K562 (cell line): ENCODE results near the gene GDF7. TPM values are rescaled to one million over a fixed set of nuclear protein-coding genes. Genes with fewer than 3 reads are reported as not detected.

Experiments used
- ATAC-seq: fragments of 200-7000 bp; cut with Tn5 transposase; 3 replicates; pipeline ENCODE4 v1.9.1; 2020; ENCODE audit warnings: moderate library complexity
- BruUV-seq: library from RNA; stranded (reverse); fragments of 400-500 nt; replicated peaks from 2 replicates; lab custom pipeline; 2021; lab: Mats Ljungman, UMichigan
- CTCF ChIA-PET: fragments of 300-600 bp; formaldehyde crosslinking; extraction: SDS; loops from one replicate; lab custom pipeline; 2021; ENCODE audit warnings: low intra/inter-chr PET ratio; lab: Yijun Ruan, JAX
- POLR2A ChIA-PET: fragments of 300-600, 350-650 bp; sonication (Branson Sonifier 250); formaldehyde crosslinking; extraction: SDS; loops from one replicate; lab custom pipeline; 2021; ENCODE audit warnings: antibody characterized with exemption, inconsistent platforms; lab: Yijun Ruan, JAX
- DNase-seq, 4 experiments: peaks; one replicate each; pipeline versions ENCODE4 v3.0.0 to v3.0.0-alpha.2; 2011 to 2018; ENCODE audit warnings: low spot score in 3 of 4, mixed read lengths in 3 of 4; ENCODE audit errors: extremely low read depth in 1 of 4
- FAIRE-seq: peaks from 2 replicates; lab custom pipeline; 2011; peaks lifted over from hg19 to GRCh38; lab: Jason Lieb, UNC
- H2AFZ ChIP-seq: 2 replicates; pipeline ENCODE4 v1.6.0; 2011; ENCODE audit warnings: low read depth, low read length, control low read depth, inconsistent platforms
- H3K27ac ChIP-seq: fragments of 200-600 bp; 3 replicates; pipeline ENCODE4 v1.8.0; 2011; ENCODE audit warnings: low read depth, mild to moderate bottlenecking, control low read depth, inconsistent platforms, low read length, moderate library complexity, mixed read lengths; ENCODE audit errors: extremely low read depth
- H3K27me3 ChIP-seq, 2 experiments: fragments of 300-600 bp in 1 of 2; 2 replicates in 1 of 2; 3 replicates in 1 of 2; pipeline versions ENCODE4 v1.6.0 to v1.8.0; 2011; ENCODE audit warnings: inconsistent platforms in 2 of 2, low read length in 2 of 2, mild to moderate bottlenecking in 1 of 2, mixed read lengths in 1 of 2, moderate library complexity in 1 of 2; ENCODE audit not compliant: control insufficient read depth in 2 of 2, insufficient read depth in 2 of 2
- H3K36me3 ChIP-seq: fragments of 300-600 bp; 3 replicates; pipeline ENCODE4 v1.8.0; 2011; ENCODE audit warnings: mild to moderate bottlenecking, low read length, inconsistent platforms; ENCODE audit not compliant: control insufficient read depth, insufficient read depth
- H3K4me1 ChIP-seq, 2 experiments: fragments of 200-600 bp in 1 of 2; replicated peaks in 1 of 2; 2 replicates in 1 of 2; 3 replicates in 1 of 2; pipeline versions ENCODE4 v1.5.1 to v1.8.0; 2011; ENCODE audit warnings: inconsistent platforms in 2 of 2, low read length in 2 of 2, mild to moderate bottlenecking in 1 of 2, mixed read lengths in 1 of 2, moderate library complexity in 1 of 2; ENCODE audit not compliant: control insufficient read depth in 2 of 2, insufficient read depth in 2 of 2
- H3K4me2 ChIP-seq: 2 replicates; pipeline ENCODE4 v1.6.1; 2011; ENCODE audit warnings: low read length, control low read depth, inconsistent platforms, mixed read lengths; ENCODE audit not compliant: insufficient read depth
- H3K4me3 ChIP-seq: fragments of 200-600 bp; sonication (generic), shearing (Covaris generic); 2 replicates; pipeline ENCODE4 v1.5.1; 2016; ENCODE audit warnings: control low read depth, inconsistent platforms
- H3K79me2 ChIP-seq: fragments of 200-600 bp; 3 replicates; pipeline ENCODE4 v1.8.0; 2011; ENCODE audit warnings: low read length, inconsistent platforms; ENCODE audit not compliant: control insufficient read depth, insufficient read depth
- H3K9ac ChIP-seq, 2 experiments: 2 replicates each; pipeline versions ENCODE4 v1.6.0 to v1.6.1; 2011; ENCODE audit warnings: low read depth in 2 of 2, low read length in 2 of 2, control low read depth in 1 of 2, inconsistent platforms in 1 of 2, mild to moderate bottlenecking in 1 of 2, mixed read lengths in 1 of 2; ENCODE audit not compliant: insufficient read depth in 1 of 2
- H3K9me1 ChIP-seq: one replicate; pipeline ENCODE4 v1.6.0; 2011; ENCODE audit warnings: inconsistent platforms, mild to moderate bottlenecking, low read length, moderate library complexity; ENCODE audit not compliant: control insufficient read depth, insufficient read depth
- H3K9me3 ChIP-seq: replicated peaks from 2 replicates; pipeline ENCODE4 v1.5.1; 2011; ENCODE audit warnings: low read depth, low read length, inconsistent platforms; ENCODE audit not compliant: control insufficient read depth, insufficient read depth
- H4K20me1 ChIP-seq: replicated peaks from 2 replicates; pipeline ENCODE4 v1.6.1; 2011; ENCODE audit warnings: low read length, inconsistent platforms, mixed read lengths; ENCODE audit not compliant: control insufficient read depth, insufficient read depth
- ARID1B ChIP-seq: fragments of 450-650 bp; IDR thresholded peaks from 2 replicates; pipeline ENCODE4 v1.6.1; 2016; ENCODE audit warnings: antibody characterized with exemption, mild to moderate bottlenecking, inconsistent platforms
- CTBP1 ChIP-seq: fragments of 450-650 bp; IDR thresholded peaks from 2 replicates; pipeline ENCODE4 v1.6.1; 2016; ENCODE audit warnings: borderline replicate concordance
- E2F6 ChIP-seq, 2 experiments: IDR thresholded peaks; 2 replicates each; pipeline ENCODE4 v1.6.1; 2011; ENCODE audit warnings: borderline replicate concordance in 1 of 2, control low read depth in 1 of 2, low read depth in 1 of 2, low read length in 1 of 2, mild to moderate bottlenecking in 1 of 2, mixed read lengths in 1 of 2, moderate library complexity in 1 of 2; ENCODE audit not compliant: insufficient read depth in 1 of 2, insufficient read length in 1 of 2, poor library complexity in 1 of 2, severe bottlenecking in 1 of 2; ENCODE audit errors: extremely low read depth in 1 of 2
- HCFC1 ChIP-seq: IDR thresholded peaks from 2 replicates; pipeline ENCODE4 v1.6.1; 2012; ENCODE audit warnings: low read depth, low read length, improper control_type of control experiment
- TRIM28 ChIP-seq: fragments of 450-650 bp; IDR thresholded peaks from 2 replicates; pipeline ENCODE4 v1.6.1; 2017
- WGBS: fragments of 100-300 bp; shearing (Covaris generic); methylation state at CpG from one replicate; pipeline ENCODE4 v1.1.6; 2016; ENCODE audit warnings: low coverage, mixed read lengths; ENCODE audit not compliant: insufficient coverage; ENCODE audit errors: missing lambda C conversion rate; 5-methylcytosine and 5-hydroxymethylcytosine counted together
- in situ Hi-C: fragments of 300-500 bp; cut with MboI; formaldehyde crosslinking; loops from 4 replicates; pipeline ENCODE4 v1.15.0; 2018; ENCODE audit warnings: inconsistent platforms, mixed read lengths
- intact Hi-C: fragments of 100-400 bp; cut with micrococcal nuclease; formaldehyde crosslinking; loops from 2 replicates; pipeline ENCODE4 v1.14.2; 2022
- polyA plus RNA-seq, 8 experiments: library from polyadenylated mRNA; depleted of rRNA in 4 of 8; stranded (reverse) in 5 of 8; unstranded in 3 of 8; fragments of >200 nt; fragmentation: Nextera tagmentation in 2 of 8; fragmentation: Illumina TruSeq in 1 of 8; extraction: Ambion mirVana in 2 of 8; extraction: Trizol in 1 of 8; gene quantifications; 2 replicates each; pipeline versions ENCODE4 v1.2.1 to v1.2.3, GENCODE V29; 2011 to 2014; ENCODE audit warnings: inconsistent platforms in 1 of 8, missing spikeins in 1 of 8
- total RNA-seq, 7 experiments: library from RNA; depleted of rRNA in 6 of 7; stranded (reverse); fragments of >200 nt in 6 of 7; fragmentation: Illumina TruSeq in 2 of 7; extraction: Trizol in 2 of 7; gene quantifications; 2 replicates each; pipeline versions ENCODE4 v1.2.1 to v1.2.3, GENCODE V29; 2011 to 2021; ENCODE audit warnings: low replicate concordance in 1 of 7

Gene GDF7
- total and polyA plus RNA-seq, 9 of the 15 experiments (the other 6 are each of a cell fraction or from before 2014, with no cell fraction given): 0.01 TPM; not detected in 7

DNA sequence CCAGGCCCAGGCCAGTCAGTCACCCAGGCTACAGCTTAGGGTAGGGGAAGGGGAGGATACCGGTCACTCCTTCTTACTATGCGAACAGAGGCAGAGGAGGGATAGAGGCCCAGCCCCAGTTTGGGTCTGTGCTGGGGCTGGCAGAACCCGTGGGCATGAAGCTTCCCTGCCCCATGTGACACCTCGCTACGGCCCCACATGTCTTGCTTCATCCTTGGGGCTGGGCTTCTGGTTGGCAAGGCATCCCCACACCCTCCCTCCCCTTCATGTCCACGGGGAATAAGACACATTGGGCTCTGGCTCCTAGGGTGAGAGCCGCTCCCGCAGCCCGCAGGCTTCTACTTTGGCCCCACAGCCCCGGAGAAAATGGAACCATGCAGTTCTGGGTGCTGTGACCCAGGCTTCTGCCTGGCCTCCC is 48.5 kb upstream of the GDF7 start (continued):
- TF ChIP-seq E2F6 (IDR thresholded peaks at IDR 0.05; ENCODE audit: borderline replicate concordance in 1 of 2, extremely low read depth in 1 of 2, insufficient read depth in 1 of 2, insufficient read length in 1 of 2, low read depth in 1 of 2, low read length in 1 of 2, poor library complexity in 1 of 2, severe bottlenecking in 1 of 2): no peak
- no peak for TF ChIP-seq TRIM28

- Histone ChIP-seq H3K4me1 (peaks cover 19 to 31% of the 10 kb centered on the region in 2 experiments), H3K36me3 (no peaks in the 10 kb centered on the region), H3K9me3 (no peaks in the 10 kb centered on the region), H3K4me3 (no peak overlapping the region), H2AFZ (no peak overlapping the region), H3K9me1 (no peaks in the 10 kb centered on the region), H3K27ac (no peak overlapping the region), H3K4me2 (no peak overlapping the region), H3K27me3 (no peaks in the 10 kb centered on the region), H3K79me2 (no peaks in the 10 kb centered on the region), H4K20me1 (no peaks in the 10 kb centered on the region), H3K9ac (peak overlapping the region in 1 of 2 experiments; percentile 64; a peak in 1 of 4 replicates)
- DNase-seq (no peak), ATAC-seq (no peak), FAIRE-seq (no peak)
- CTCF ChIA-PET: no interaction called here
- no TSS peak for BruUV-seq
- POLR2A ChIA-PET: interaction anchor here (0.6 to 1.0 kb wide), 2 partner anchors 12 to 25 kb away, joined by 3 to 4 read pairs; no protein-coding TSS in a partner anchor
- WGBS: 84% methylated on average over 15 of the region's 15 CpGs
- intact Hi-C loops: no loop called here
- in situ Hi-C loops: no loop called here
- TF ChIP-seq CTBP1 (no peak), HCFC1 (no peak), ARID1B (no peak)
Measured at GRCh38 chr2:20618886-20619521, 47.9 kb upstream of the GDF7 start.
